Measurements from ENCODE around the gene CALD1.

The CALD1 gene

DNA sequence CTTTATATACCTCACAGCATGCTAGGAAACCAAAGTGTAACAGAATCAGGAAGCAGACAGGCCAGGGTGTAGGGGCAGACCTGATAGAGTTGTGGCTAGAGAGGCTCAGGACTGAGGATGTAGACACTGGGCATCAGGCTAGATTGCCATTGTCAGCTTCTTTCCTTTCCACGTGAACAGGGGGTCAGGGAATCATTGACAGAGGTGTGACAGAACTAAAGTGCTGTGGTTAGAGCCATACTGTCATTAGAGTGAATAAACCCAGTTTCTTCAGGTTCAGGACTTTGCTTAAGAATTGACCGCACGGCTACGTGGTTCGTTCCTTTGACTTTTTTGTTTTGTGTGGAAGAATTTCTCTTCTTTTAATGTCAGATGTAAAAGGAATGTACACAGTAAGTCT lies 90.7 kb downstream of the CALD1 start:
- DNase-seq: no peak

GRCh38 chr7:134870781-134871180 lies 91.3 kb downstream of the CALD1 start:
- no peak for DNase-seq

DNA sequence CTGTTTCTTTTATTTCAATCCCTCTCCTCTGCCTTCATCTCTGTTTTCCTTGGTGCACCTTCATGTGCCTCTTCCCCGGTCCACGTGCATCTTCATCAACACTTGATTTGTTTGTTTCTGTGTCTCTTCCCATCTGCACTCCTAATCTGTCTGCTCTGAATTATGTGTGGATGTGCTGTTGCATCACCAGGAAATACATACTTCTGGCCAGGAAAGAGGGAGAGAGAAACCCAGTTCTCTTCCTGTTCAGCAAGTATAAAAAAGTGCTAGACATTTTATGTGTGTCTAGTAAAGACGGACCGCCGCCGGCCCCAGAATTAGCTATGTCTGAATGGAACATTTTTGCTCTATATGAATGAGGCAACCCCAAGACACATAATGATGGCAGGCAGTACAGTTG lies 93.8 kb downstream of the CALD1 start:
- DNase-seq: no peak

- no peak for DNase-seq
These were observed 95.0 kb downstream of the CALD1 start for GRCh38 chr7:134874407-134874806.

DNA sequence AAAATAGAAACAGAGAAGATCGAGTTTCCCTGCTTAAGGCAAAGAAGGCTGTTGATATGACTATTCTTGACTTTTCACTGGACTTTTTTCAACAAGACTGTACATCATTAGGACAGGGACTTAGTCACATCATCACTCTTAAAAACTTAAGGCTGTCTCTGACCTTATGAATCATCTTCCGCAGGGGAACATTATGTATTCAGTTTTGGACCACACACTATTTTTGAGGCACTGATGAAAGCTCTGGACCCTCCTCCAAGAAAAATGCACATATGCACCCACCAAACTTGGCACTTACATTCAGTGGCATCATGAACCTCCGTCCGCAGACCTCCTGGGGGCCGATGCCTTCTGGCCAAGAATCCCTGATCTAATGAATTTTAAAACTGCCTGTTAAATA lies 96.4 kb downstream of the CALD1 start:
- no peak for DNase-seq

DNA sequence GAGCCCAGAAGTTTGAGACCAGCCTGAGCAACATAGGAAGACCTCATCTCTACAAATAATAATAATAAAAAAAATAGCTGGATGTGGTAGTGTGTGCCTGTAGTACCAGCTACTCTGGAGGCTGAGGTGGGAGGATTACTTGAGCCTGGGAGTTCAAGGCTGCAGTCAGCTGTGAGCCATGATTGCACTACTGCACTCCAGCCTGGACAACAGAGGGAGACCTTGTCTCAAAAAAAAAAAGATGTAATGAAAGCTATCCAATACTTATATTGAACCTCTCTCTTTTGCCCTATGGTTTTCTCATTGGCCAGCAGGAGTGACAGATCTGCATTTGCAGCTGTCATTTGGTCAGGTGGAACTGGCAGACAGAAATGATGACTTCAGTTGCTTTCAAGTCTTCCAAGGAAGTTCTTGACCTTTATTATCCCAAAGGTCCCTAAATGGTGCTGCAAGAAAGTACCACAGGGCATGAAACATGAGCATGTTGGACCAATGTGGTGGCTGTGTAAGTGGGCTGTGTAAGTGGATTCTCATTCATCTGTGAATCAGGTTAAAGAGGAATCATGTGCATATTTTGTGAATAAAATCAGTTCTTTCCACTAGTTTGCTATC lies 99.4 kb downstream of the CALD1 start:
- DNase-seq: no peak

DNA sequence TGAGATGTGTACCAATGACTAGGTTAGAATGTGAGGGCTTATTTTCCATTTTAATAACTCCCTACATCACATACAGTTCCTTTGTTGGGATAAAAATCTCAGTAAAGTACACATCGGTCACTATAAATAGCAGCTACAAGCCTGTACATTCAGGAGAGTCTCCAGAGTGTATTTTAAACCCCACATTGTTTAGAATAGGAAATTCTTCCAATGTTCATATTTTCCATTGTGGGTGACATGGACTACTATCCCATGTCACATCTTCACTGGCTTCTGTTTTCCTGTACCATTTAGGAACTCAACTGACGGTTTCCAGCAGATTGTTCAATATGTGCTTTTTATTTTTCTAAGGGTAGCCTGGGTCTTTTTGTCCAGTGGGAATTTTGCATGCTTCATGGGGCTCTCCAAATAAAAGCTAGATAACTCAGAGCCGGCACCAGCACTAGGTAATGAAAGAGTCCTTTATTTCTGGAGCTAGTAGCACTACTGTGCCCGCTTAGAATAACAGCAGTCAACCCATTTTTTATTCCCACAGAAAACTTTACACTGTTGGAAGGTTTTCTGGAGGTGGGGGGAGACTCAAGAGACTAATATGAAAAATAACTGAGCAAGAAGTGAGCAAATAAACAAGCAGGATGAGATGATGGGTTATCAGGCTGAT lies 100.5 kb downstream of the CALD1 start:
- no peak for DNase-seq

DNA sequence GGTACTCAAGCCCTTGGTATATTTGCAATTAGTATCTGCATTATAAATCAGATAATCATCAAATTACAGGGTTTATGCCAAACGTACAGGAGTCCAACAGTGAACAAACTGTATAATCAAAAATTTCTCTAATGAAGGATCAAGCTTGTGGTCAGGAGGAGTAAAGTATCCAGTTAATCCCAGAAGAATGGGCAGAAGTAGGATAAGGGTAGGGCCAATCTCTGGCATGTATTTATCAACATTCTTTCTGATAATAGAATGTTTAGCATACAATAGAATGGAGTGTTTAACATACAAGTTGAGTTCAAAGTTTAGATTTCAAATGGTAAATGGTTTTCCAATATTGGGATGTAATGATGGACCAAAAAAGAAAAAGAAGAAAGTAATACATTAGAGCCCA lies 103.0 kb downstream of the CALD1 start:
- no peak for DNase-seq

- no peak for DNase-seq
These were observed 106.5 kb downstream of the CALD1 start for GRCh38 chr7:134885967-134886352.

DNA sequence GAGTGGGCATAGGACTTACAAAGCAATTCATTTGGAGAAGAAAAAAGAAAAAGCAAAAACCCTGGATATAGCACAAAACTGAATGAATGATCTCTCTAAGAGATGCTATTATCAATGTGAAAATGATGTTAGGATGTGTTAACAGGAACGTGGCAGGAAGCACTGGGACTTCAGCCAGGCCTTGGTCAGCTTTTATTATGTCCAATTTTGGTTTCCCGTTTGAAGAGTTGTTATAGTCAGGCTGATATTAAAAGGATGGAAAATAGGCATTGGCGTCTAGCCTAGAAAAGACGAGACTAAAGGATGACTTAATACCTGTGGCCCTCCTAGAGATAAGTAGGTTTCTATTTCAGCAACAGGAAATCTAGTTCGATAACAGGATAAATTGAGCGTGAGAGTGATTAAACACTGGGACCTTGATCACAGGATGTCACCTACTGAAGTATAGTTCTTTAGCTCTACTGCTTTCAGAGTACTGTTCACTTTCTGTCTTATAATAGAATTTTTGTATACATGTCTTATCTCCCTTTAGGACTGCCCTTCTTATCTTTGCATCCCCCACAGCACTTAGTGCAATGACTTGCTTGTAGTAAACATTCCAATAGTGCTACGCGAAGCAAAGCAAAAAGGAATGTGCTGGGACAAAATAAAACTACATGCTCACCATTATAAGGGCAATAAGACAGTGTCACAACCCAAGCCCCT lies 107.1 kb downstream of the CALD1 start:
- DNase-seq: no peak

- no peak for DNase-seq
These were observed 108.1 kb downstream of the CALD1 start for GRCh38 chr7:134887523-134887922.

- no peak for DNase-seq
These were observed 108.8 kb downstream of the CALD1 start for GRCh38 chr7:134888141-134888740.

GRCh38 chr7:134890246-134891240 lies 111.1 kb downstream of the CALD1 start:
- no peak for DNase-seq

DNA sequence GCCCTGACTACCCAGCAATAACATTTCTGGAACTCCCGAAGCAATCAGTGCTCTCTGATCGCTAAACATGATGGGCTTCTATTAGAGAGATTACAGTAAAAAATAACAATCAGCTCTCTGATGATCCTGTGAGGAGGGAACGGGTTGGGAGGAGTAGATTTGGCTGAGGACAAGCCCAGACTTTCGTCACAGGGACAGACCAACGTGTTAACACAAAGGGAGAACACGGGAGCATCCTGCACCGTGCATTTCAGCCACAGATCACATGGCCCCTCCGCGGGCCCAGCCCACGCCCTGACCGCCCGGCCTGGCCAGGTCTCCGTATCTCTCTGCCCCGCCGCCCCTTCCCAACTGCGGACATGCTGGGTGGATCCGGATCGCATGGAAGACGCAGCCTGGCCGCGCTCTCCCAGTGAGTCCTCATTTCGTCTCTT lies 111.8 kb downstream of the CALD1 start:
- DNase-seq: no peak

GRCh38 chr7:134891696-134892678 lies 112.6 kb downstream of the CALD1 start:
- no peak for DNase-seq

- DNase-seq: no peak
These were observed 113.5 kb downstream of the CALD1 start for GRCh38 chr7:134892963-134893362.

GRCh38 chr7:134893920-134894319 lies 114.5 kb downstream of the CALD1 start:
- DNase-seq: no peak

DNA sequence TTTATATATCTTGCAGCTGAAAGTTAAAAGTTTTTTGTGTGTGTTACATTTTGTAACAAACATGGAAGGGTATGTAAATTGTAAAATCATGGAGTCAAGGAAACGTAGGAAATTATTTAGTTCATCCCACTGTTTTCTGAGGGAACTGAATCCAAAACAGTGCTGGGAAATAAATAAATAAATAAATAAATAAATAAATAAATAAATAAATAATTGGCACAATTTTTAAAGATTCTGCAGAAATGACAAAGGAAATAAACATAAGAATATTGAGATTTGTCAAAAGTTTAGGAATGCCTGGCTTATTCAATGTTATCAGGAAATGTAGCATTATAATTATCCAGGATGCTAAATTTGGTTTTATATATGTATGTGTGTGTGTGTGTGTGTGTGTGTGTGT lies 115.5 kb downstream of the CALD1 start:
- DNase-seq: no peak

DNA sequence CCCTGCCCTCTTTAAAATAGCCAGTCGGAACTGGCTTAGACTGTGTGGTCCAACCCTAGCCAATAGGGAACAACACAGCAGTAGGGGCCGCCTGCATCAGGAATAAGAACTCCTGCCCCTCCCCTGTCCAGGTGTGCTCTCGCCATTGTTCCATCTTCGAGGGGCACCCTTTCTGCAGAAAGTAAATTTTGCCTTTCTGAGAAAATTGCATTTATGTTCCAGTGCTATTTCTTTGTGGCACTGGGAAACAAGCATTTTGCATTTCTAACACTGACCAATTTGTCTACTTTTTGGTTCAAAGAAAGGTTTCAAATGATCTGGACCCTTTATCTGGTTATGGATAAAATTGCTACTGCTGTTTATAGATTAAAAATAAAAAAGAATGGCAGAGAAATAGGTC lies 116.6 kb downstream of the CALD1 start:
- no peak for DNase-seq

DNA sequence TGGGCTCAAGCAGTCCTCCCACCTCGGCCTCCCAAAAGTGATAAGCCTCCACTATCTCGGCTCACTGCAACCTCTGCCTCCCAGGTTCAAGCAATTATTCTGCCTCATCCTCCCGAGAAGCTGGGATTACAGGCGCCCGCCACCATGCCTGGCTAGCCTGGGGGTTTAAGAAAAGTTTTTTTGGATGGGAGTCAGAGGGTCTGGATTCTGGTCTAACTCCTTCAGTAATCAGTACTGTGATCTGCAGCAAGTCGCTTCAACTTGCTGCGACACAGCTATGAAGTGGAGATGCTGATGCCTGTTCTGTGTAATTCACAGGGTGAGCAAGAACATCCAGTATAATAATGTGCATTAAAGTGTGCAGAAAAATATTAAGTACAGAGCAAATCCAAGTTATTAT lies 118.5 kb downstream of the CALD1 start:
- DNase-seq: no peak

DNA sequence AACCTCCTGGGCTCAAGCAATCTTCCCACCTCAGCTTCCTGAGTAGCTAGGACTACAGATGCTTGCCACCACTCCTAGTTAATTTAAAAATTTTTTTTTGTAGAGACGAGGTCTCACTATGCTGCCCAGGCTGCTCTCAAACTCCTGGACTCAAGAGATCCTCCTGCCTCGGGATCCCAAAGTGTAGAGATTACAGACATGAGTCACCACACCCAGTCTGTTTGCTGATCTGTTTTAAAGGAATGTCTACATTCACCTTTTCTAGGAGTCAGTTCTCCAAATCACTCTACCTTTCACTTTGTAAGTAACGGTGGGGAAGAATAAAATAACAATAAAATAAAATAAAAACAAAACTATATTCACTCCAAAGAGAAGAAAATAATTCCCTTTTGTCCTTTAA lies 120.3 kb downstream of the CALD1 start:
- DNase-seq: no peak
